ENCODE data around the gene RPS18.

Gene RPS18

DNA sequence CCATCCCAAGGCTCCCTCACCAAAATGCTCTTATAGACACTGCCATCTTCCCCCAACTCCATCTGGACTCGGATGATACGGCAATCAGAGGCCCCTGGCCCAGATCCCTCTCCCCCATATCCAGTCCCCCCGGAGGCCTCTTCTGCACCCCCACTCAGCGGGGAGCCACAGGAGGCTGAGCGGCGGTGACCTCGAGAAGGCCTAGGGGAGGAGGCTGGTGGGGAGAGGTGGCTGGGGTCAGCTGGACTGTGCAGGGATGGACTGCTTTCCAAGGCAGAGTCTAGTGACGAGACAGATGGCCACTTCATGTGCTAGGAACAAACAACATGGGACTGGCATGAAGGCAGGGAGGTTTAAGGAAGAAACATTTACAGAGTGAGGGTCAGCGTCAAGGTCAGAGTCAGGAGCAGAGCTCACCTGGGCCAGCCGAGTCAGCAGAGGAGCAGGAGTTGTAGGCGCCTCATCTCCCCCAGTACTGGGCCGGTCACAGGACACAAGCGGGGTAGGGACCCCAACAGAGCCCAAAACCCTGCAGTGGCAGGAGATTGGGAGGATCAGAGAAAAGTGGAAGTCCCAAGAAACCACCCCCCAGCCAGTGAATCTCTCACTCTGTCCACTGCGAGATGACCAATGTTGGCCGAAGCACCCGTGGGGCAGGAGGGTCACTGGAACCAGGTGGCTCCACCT is 21.3 kb downstream of the RPS18 start:
- no peak for DNase-seq

DNA sequence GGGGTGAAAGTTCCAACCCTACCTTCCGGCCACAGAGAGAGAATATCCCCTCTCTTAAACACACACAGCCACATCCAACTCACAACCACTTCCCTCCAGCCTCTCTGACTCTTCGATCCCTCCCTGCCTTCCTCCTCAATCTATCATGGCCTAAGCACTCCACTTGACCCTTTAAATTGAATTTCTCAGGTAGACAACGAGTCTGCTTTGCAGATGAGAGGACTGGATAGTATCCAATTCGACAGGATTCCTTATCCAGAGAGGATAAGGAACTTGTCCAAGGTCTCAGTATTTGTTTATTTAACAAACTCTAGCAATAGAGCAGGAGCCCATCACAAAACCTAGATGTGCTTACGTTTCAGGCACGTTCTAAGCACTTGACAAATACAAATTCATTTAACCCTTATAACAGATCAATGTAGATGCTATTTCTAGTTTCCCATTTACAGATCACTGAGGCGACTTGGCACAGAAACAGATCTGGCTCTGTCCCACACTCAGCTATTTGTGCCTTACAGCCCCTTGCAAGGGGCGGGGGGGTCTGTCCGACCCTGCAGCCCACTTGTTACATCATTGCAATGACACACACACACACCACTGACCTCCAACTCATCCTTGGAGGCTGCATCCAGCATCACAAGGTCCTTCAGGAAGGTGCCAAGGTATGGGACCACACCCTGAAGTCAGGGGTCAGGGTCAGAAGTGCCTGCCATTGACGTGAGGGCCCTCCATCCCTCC is 22.4 kb downstream of the RPS18 start:
- DNase-seq, result no peak

- DNase-seq, result no peak
Measured at GRCh38 chr6:33295621-33296369, 23.9 kb downstream of the RPS18 start.

- DNase-seq, result no peak
Measured at GRCh38 chr6:33296797-33297405, 25.0 kb downstream of the RPS18 start.

GRCh38 chr6:33297406-33297955 is 25.6 kb downstream of the RPS18 start:
- no peak for DNase-seq

- DNase-seq, result peak; percentile 66
Measured at GRCh38 chr6:33297956-33298772, 26.3 kb downstream of the RPS18 start.

DNA sequence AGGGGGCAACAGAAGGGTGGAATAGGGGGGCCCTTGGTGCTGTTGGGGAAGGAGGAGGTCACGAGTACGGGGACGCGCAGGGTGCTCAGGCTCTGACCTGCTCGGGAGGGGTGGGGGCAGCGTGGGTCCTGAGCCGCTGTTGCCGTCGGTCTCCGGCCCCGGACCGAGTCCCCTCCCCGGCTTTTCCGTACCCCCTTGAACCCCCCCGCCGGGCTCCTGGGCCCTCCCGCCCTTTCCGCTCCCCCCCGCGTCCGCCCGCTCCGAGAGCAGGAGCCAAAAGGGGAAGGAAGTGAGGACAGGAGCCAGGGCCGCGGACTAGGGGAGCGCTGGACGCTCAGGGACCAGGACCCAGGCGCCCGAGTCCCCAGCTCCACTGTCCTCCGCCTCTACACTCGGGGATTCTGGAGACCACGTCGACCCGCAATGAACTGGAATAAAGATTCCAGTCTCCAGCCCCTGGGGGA is 26.9 kb downstream of the RPS18 start, which contains the start of gene RGL2:
RGL2 (minus strand) TSS at position 170 of the 464 bp plus-strand sequence. CDS start 332 bp downstream, outside the sequence.
- peak; percentile 60 for DNase-seq

DNA sequence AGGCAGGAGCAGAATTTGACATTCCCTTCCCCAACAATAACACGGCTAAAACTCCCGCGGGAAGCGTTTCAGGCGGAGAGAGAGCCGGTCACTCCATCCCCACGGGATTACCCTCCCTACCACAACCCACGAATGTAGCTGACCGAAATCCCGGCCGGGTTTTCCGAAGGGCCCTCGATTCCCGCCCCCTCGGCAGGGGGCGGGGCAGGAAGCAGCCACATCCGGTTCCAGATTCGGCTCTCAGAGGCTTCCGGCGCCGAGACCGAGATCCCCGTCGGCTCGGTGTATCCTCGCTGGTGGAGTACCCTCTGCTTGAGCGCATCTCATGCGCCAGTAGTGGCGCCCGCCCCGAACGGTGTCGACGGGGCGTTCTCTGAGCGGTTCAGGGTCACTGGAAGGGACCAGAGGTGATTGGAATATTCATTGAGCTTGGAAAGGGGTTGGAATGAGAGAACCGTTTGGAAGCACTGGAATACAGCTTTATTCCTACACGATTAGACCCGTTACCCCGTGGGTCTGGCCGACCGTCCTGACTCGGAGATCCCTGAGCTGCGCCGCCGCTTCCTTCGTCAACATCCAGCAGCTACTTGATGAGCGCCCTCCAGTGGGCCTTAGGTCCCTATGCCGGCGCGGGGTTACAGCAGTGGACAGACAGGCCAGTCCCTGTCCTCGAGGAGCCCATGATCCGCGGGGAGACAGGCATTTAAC is 27.5 kb downstream of the RPS18 start:
- peak; percentile 94 for DNase-seq

- DNase-seq, result no peak
Measured at GRCh38 chr6:33301877-33302276, 30.0 kb downstream of the RPS18 start.

- DNase-seq, result no peak
Measured at GRCh38 chr6:33304216-33304615, 32.3 kb downstream of the RPS18 start.

- no peak for DNase-seq
Measured at GRCh38 chr6:33305052-33305451, 33.2 kb downstream of the RPS18 start.

DNA sequence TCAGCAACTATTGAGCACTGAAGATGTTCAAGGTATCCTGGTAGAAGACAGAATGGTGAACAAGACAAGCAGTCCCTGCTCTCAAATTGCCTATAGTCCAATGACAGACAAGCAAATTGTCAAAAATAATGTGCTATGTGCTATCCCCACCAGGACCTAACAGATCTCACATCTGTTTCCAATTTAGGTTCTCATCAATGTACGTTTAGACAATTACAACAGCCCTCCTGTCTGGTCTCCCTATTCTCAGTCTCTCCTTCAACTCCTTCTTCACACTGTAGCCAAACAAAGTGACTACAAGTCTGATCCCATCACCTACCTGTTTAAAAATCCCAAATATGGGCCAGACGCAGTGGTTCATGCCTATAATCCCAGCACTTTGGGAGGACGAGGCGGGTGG is 34.5 kb downstream of the RPS18 start:
- DNase-seq, result no peak

DNA sequence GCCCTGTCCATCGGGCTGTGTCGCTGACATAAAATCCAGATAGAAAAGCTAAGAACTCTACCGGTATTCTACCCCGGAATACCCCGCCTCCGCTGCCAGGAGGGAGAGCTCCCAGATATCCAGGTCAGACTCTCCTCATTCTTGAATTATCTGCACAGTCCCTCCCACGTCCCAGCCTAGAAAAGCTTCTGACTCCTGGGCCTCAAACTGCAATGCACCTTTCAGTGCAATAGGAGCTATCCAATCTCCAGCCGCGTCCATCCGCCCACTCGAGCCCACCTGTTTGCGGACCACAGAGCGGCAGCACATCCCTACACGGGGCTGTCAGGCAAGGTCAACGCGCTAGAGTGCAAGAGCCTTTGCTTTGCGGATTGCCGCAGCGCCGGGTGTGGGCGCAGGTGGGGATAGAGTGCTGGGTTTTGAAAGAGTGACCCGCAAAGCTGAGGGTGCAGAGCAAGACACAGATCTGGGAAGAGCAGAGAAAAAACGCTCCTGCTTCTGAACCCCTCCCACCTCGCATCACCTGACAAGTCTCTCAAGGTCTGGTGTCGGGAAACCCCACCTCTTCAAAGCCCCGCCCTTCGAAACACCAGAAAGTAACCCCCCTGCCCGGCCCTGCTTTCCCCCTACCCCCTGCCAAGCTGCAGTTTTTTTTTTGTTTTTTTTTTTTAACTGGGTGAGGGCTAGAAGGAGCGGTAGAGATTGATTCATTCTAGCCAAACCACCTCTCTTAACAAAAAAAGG is 40.7 kb downstream of the RPS18 start:
- DNase-seq, result peak; percentile 85

- DNase-seq, result peak; percentile 33
Measured at GRCh38 chr6:33313105-33313708, 41.3 kb downstream of the RPS18 start.

DNA sequence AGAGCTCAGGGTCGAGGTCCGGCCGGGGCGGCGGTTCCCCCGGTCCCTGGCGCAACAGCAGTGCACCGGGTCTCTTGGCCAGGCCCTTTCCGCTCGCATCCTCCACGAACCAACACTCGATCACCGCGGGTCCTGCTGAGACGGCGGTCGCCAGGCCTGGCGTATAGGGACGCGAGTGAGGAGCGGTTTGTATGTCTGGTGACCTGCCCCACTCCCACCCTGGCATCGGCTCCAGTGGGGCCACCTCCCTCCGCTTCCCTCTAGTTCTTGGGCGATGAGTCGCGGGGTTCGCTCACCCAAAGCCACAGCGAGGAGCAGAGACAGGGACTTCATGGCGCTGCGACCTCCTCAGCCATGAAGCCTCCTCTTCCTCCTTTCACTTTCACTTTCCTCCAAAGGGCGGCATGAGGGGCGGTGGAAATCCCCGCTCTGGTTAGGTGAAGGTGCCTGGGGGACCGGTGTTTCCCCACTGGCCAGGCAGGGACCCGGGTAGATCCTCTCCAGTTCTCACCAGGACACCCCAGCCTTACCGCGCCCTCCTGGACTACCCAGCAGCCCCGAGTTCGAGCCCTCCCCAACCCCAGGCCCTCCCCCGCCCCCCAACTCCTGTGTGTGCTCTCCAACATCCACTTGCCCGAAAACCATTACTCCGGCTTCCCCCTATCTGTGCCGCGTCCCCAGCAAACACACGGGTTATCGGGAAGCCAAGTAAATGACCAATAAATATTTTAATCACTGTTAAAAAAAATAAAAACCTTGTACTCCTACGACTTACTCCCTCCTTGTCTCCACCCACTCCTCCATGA is 42.0 kb downstream of the RPS18 start, which contains the start of gene TAPBP:
TAPBP (minus strand) TSS at position 370 of the 806 bp plus-strand sequence; CDS start at position 333, 37 bp downstream.
- peak; percentile 83 for DNase-seq

DNA sequence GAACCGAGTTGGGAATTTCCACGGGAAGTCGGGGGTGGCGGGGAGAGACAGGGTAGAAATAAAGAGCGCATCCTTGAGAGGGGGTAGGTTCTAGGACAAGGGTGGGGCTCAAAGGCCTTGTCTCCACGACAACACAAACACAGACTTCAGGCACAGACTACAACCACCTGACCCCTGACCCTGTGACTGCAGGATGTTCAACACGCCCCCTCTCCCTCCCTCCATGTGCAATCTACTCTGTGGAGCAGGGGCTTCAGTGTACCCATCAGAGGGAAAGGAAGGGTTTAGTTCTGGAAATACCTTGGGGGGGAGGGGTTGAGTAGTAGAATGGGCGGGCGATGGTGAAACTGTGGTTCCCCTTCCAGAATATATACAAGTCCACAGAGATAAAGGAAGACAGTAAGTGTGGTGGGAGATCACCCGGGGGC is 42.7 kb downstream of the RPS18 start:
- peak; percentile 74 for DNase-seq

DNA sequence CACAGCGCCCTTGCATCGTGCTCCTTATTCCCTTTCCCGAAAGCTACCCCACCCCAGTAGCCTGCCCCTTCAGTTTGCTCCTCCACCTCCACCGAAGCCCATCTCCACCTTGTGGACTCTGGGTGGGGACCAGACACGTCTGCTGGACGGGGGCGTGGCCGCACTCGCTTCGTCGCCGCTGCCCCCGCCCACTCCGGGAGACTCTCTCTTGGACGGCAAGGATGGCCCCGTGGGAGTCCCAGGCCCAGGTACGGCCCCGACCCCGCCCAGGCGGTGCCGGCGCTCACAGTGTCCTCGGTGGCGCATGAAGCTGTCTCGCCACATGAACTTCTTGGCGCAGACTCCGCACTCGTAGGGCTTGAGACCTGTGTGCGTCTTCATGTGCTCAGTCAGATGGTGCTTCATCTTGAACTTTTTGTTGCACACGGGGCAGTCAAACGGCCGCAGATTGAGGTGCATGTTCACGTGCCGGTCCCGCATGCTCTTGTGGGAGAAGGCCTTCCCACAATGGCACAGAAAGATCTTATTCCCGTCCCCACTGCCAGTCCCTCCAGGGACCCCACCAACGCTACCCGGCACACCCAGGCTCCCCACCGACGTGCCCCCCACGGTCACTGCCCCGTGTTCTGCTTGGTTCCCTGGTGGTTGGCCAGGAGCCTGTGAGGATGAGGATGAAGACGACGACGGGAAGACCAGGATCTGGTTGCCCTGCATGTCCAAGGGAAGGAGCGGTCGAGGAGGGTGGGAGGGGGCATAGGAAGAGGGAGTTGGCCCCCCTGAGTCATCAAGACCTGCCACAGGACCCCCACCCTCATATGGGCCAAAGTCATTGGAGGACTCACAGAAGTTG is 43.3 kb downstream of the RPS18 start:
- no peak for DNase-seq
